Activated B cell treated with CpG ODN at 0.5 μM for 24 hours (primary cell): Measurements from ENCODE around the gene CD19. TPM values are rescaled to one million over a fixed set of nuclear protein-coding genes. Genes with fewer than 3 reads are reported as not detected.

Experiments
- ATAC-seq: fragments of 200-7000 bp; cut with Tn5 transposase; one replicate; pipeline ENCODE4 v1.10.0; 2021; ENCODE audit warnings: low read depth, mild to moderate bottlenecking, moderate library complexity
- CTCF ChIA-PET: fragments of 350-600 bp; sonication (Branson Sonifier 250); formaldehyde crosslinking; loops from one replicate; lab custom pipeline; 2021; ENCODE audit warnings: antibody characterized with exemption; lab: Charles Lee
- POLR2A ChIA-PET: fragments of 350-600 bp; sonication (Branson Sonifier 250); formaldehyde crosslinking; loops from one replicate; lab custom pipeline; 2021; ENCODE audit warnings: antibody characterized with exemption; lab: Charles Lee
- DNase-seq: peaks from one replicate; pipeline ENCODE4 v3.0.0; 2022
- H3K27ac Mint-ChIP-seq: one replicate; pipeline ENCODE4 v1.8.0; 2020; ENCODE audit warnings: mixed read lengths
- H3K27me3 Mint-ChIP-seq: one replicate; pipeline ENCODE4 v1.8.0; 2021; ENCODE audit warnings: mixed read lengths
- H3K36me3 Mint-ChIP-seq: one replicate; pipeline ENCODE4 v1.8.0; 2021; ENCODE audit warnings: low read depth, mixed read lengths
- H3K4me1 Mint-ChIP-seq: one replicate; pipeline ENCODE4 v1.8.0; 2021; ENCODE audit warnings: mixed read lengths
- H3K4me3 Mint-ChIP-seq: one replicate; pipeline ENCODE4 v1.8.0; 2020; ENCODE audit warnings: mild to moderate bottlenecking, mixed read lengths
- H3K9me3 Mint-ChIP-seq: one replicate; pipeline ENCODE4 v1.8.0; 2020; ENCODE audit warnings: mixed read lengths
- CTCF ChIP-seq: fragments of 200-600 bp; IDR thresholded peaks from one replicate; pipeline ENCODE4 v1.8.0; 2022; ENCODE audit warnings: antibody characterized with exemption, mild to moderate bottlenecking
- intact Hi-C: fragments of 100-400 bp; cut with micrococcal nuclease; formaldehyde crosslinking; loops from one replicate; pipeline ENCODE4 v1.15.1; 2024
- total RNA-seq: library from RNA; stranded (reverse); gene quantifications from 2 replicates; pipeline ENCODE4 v1.2.3, GENCODE V29; 2022

The CD19 gene
- total RNA-seq, 1 donor from 2014 or later: 316 TPM

- peaks cover 16% of the 10 kb centered on the region for H3K36me3 Mint-ChIP-seq
- intact Hi-C loops: no loop called here
- peaks cover 11% of the 10 kb centered on the region for H3K4me1 Mint-ChIP-seq
- ChIA-PET POLR2A (interaction anchor here (1.1 to 12.8 kb wide), 7 partner anchors 10 to 120 kb away, joined by 3 to 192 read pairs (median 6); partner anchors contain the start of genes ATXN2L, CD19, RABEP2 and SH2B1), CTCF (interaction anchor here (1.5 to 4.0 kb wide), 6 partner anchors 11 to 95 kb away, joined by 5 to 60 read pairs (median 30); partner anchors contain the start of genes CD19, SH2B1 and TUFM)
- no peak overlapping the region for H3K4me3 Mint-ChIP-seq
- no peaks in the 10 kb centered on the region for H3K27me3 Mint-ChIP-seq
- peak overlapping the region; percentile 8 for H3K27ac Mint-ChIP-seq
- no peak for ATAC-seq
- DNase-seq: no peak
- no peak for TF ChIP-seq CTCF
- no peaks in the 10 kb centered on the region for H3K9me3 Mint-ChIP-seq
Observed at GRCh38 chr16:28943281-28943680, 11.5 kb downstream of the CD19 start.

- CTCF ChIA-PET: interaction anchor here (0.6 to 1.8 kb wide), 4 partner anchors 23 to 398 kb away, joined by 3 to 4 read pairs (median 3); partner anchors contain the start of gene TUFM
- no peak overlapping the region for H3K4me3 Mint-ChIP-seq
- no peak for TF ChIP-seq CTCF
- no peak overlapping the region for H3K27ac Mint-ChIP-seq
- DNase-seq (no peak), ATAC-seq (no peak)
- POLR2A ChIA-PET: interaction anchor here (0.7 kb wide), 1 partner anchor 123 kb away, joined by 3 read pairs; no protein-coding TSS in a partner anchor
- intact Hi-C loops: loop anchor here (5.0 kb wide), 1 partner anchor 34 kb away; no protein-coding TSS in a partner anchor
- no peaks in the 10 kb centered on the region for H3K9me3 Mint-ChIP-seq
- no peaks in the 10 kb centered on the region for H3K27me3 Mint-ChIP-seq
- peaks cover 18% of the 10 kb centered on the region for H3K4me1 Mint-ChIP-seq
- H3K36me3 Mint-ChIP-seq: peaks cover 4% of the 10 kb centered on the region
Observed at GRCh38 chr16:28946681-28947080, 14.9 kb downstream of the CD19 start.

- ChIA-PET CTCF (interaction anchor here (1.1 to 1.3 kb wide), 3 partner anchors 18 to 77 kb away, joined by 3 to 4 read pairs (median 3); partner anchors contain the start of gene CD19), POLR2A (interaction anchor here (0.6 to 2.4 kb wide), 10 partner anchors 10 to 129 kb away, joined by 4 to 22 read pairs (median 7); partner anchors contain the start of genes ATXN2L, CD19, RABEP2 and SH2B1)
- no peak for TF ChIP-seq CTCF
- Mint-ChIP-seq H3K27ac (peak within 1 kb of the TSS; percentile 81), H3K9me3 (no peaks in the 10 kb centered on the region), H3K36me3 (peaks cover 29% of the 10 kb centered on the region), H3K4me1 (peaks cover 25% of the 10 kb centered on the region), H3K4me3 (peak within 1 kb of the TSS; percentile 91), H3K27me3 (no peaks in the 10 kb centered on the region)
- intact Hi-C loops: loop anchor here (1.0 kb wide), 5 partner anchors 23 to 127 kb away; partner anchors contain the start of genes SH2B1, SPNS1 and TUFM
- ATAC-seq (peak; percentile 95), DNase-seq (peak; percentile 98)
Observed at GRCh38 chr16:28950648-28951409, 19.1 kb downstream of the CD19 start, which contains the start of gene NFATC2IP. Gene NFATC2IP (plus strand): TSS chr16:28950937. CDS start chr16:28951012, 75 bp downstream.

- H3K36me3 Mint-ChIP-seq: peaks cover 34% of the 10 kb centered on the region
- POLR2A ChIA-PET: interaction anchor here (0.6 to 2.2 kb wide), 4 partner anchors 15 to 452 kb away, joined by 3 to 20 read pairs (median 3); partner anchors contain the start of genes CD19 and TUFM
Observed at GRCh38 chr16:28951410-28951943, 19.7 kb downstream of the CD19 start.

More at GRCh38 chr16:28951410-28951943, 19.7 kb downstream of the CD19 start:
- Mint-ChIP-seq H3K4me1 (peaks cover 24% of the 10 kb centered on the region), H3K4me3 (peak overlapping the region; percentile 91), H3K9me3 (no peaks in the 10 kb centered on the region), H3K27ac (peak overlapping the region; percentile 72), H3K27me3 (no peaks in the 10 kb centered on the region)
- DNase-seq (no peak), ATAC-seq (no peak)
- TF ChIP-seq CTCF: no peak
- CTCF ChIA-PET: no interaction called here
- intact Hi-C loops: no loop called here
